ENCODE measurements around the gene FN1. TPM values are rescaled to one million over a fixed set of nuclear protein-coding genes. Genes with fewer than 3 reads are reported as not detected.

Gene FN1
- total and polyA plus RNA-seq, 2 donors (not counting 3 experiments of a cell fraction or from before 2014, with no cell fraction given) = 3,221 to 3,740 TPM

- peak overlapping the region; percentile 5 for H3K4me2 ChIP-seq (ENCODE audit: insufficient read depth, low read length)
- H2AFZ ChIP-seq (ENCODE audit: low read depth, low read length) = peak overlapping the region; percentile 68
- dilution Hi-C loops (cut with MboI; ENCODE audit: extremely low pct_ligation_motif_present, low sequenced_read_pairs) = no loop called here
- H3K27me3 ChIP-seq (ENCODE audit: control insufficient read depth in 2 of 2, insufficient read depth in 2 of 2, low read length in 2 of 2) = no peaks in the 10 kb centered on the region
- peak overlapping the region; percentile 80 for H3K27ac ChIP-seq (ENCODE audit: insufficient read depth, low read depth, low read length)
- no peaks in the 10 kb centered on the region for H3K9me3 ChIP-seq (replicated peaks; ENCODE audit: control insufficient read depth, insufficient read depth, low read length)
- TSS peak; percentile 34 for BruUV-seq (replicated peaks)
- H3K79me2 ChIP-seq (ENCODE audit: control insufficient read depth, insufficient read depth, low read length) = no peaks in the 10 kb centered on the region
- intact Hi-C loops (cut with micrococcal nuclease) = no loop called here
- peak; percentile 59 for FAIRE-seq
- no peak overlapping the region for H3K4me3 ChIP-seq (replicated peaks in 1 of 3; ENCODE audit: insufficient read depth in 1 of 3, low read depth in 1 of 3, low read length in 3 of 3)
- TF ChIP-seq JUN (IDR thresholded peaks at IDR 0.05; ENCODE audit: borderline replicate concordance, insufficient read depth, insufficient read length, low read depth) (no peak), POLR2A (IDR thresholded peaks at IDR 0.05; ENCODE audit: low read depth, low read length) (no peak), FOS (IDR thresholded peaks at IDR 0.05; ENCODE audit: borderline replicate concordance, insufficient read depth, low read length) (peak; percentile 70), MAX (IDR thresholded peaks at IDR 0.05; ENCODE audit: insufficient read depth, insufficient read length) (no peak)
- ChIA-PET POLR2A (no interaction called here), CTCF (interaction anchor here (1.0 to 1.9 kb wide), 6 partner anchors 8 to 174 kb away, joined by 3 to 5 read pairs (median 3); no protein-coding TSS in a partner anchor)
- no peaks in the 10 kb centered on the region for H4K20me1 ChIP-seq (replicated peaks; ENCODE audit: control insufficient read depth, extremely low read depth, insufficient read depth, low read length)
- H3K9ac ChIP-seq (replicated peaks; ENCODE audit: extremely low read depth, insufficient read depth, low read length) = peak overlapping the region; percentile 48
- peak; percentile 57 for DNase-seq (ENCODE audit: low read depth, low spot score)
- H3K4me1 ChIP-seq (ENCODE audit: control insufficient read depth, extremely low read depth, insufficient read depth, low read length) = peaks cover 44% of the 10 kb centered on the region
- H3K9me1 ChIP-seq (replicated peaks; ENCODE audit: control insufficient read depth, extremely low read depth, insufficient read depth, low read length) = no peaks in the 10 kb centered on the region
- H3K36me3 ChIP-seq (ENCODE audit: control insufficient read depth in 2 of 2, extremely low read depth in 1 of 2, insufficient read depth in 2 of 2, low read length in 2 of 2) = no peaks in the 10 kb centered on the region
These were observed 26.1 kb upstream of the FN1 start for GRCh38 chr2:215461836-215462532.

GRCh38 chr2:215460682-215461382, 25.0 kb upstream of the FN1 start:
- no peaks in the 10 kb centered on the region for H3K79me2 ChIP-seq (ENCODE audit: control insufficient read depth, insufficient read depth, low read length)
- peak overlapping the region; percentile 0 for H2AFZ ChIP-seq (ENCODE audit: low read depth, low read length)
- no peaks in the 10 kb centered on the region for H4K20me1 ChIP-seq (replicated peaks; ENCODE audit: control insufficient read depth, extremely low read depth, insufficient read depth, low read length)
- H3K4me2 ChIP-seq (ENCODE audit: insufficient read depth, low read length) = peak overlapping the region; percentile 33
- ChIA-PET POLR2A (no interaction called here), CTCF (interaction anchor here (1.2 to 1.9 kb wide), 7 partner anchors 9 to 269 kb away, joined by 3 to 5 read pairs (median 3); no protein-coding TSS in a partner anchor)
- no peaks in the 10 kb centered on the region for H3K36me3 ChIP-seq (ENCODE audit: control insufficient read depth in 2 of 2, extremely low read depth in 1 of 2, insufficient read depth in 2 of 2, low read length in 2 of 2)
- H3K27ac ChIP-seq (ENCODE audit: insufficient read depth, low read depth, low read length) = peak overlapping the region; percentile 80
- intact Hi-C loops (cut with micrococcal nuclease) (loop anchor here (1.0 kb wide), 2 partner anchors 67 to 387 kb away; no protein-coding TSS in a partner anchor), dilution Hi-C loops (cut with MboI; ENCODE audit: extremely low pct_ligation_motif_present, low sequenced_read_pairs) (no loop called here)
- peak; percentile 72 for DNase-seq (ENCODE audit: low read depth, low spot score)
- TSS peak; percentile 81 for BruUV-seq (replicated peaks)
- peak; percentile 31 for FAIRE-seq
- no peak overlapping the region for H3K4me3 ChIP-seq (replicated peaks in 1 of 3; ENCODE audit: insufficient read depth in 1 of 3, low read depth in 1 of 3, low read length in 3 of 3)
- H3K27me3 ChIP-seq (ENCODE audit: control insufficient read depth in 2 of 2, insufficient read depth in 2 of 2, low read length in 2 of 2) = no peaks in the 10 kb centered on the region
- H3K9ac ChIP-seq (replicated peaks; ENCODE audit: extremely low read depth, insufficient read depth, low read length) = peak overlapping the region; percentile 48
- no peaks in the 10 kb centered on the region for H3K9me3 ChIP-seq (replicated peaks; ENCODE audit: control insufficient read depth, insufficient read depth, low read length)
- peaks cover 43% of the 10 kb centered on the region for H3K4me1 ChIP-seq (ENCODE audit: control insufficient read depth, extremely low read depth, insufficient read depth, low read length)
- TF ChIP-seq FOS (IDR thresholded peaks at IDR 0.05; ENCODE audit: borderline replicate concordance, insufficient read depth, low read length) = peak; percentile 71
- TF ChIP-seq GATA2 (IDR thresholded peaks at IDR 0.05; ENCODE audit: insufficient read depth, insufficient read length, low read depth, low read length) = peak; percentile 78
- TF ChIP-seq, protein P1, sequence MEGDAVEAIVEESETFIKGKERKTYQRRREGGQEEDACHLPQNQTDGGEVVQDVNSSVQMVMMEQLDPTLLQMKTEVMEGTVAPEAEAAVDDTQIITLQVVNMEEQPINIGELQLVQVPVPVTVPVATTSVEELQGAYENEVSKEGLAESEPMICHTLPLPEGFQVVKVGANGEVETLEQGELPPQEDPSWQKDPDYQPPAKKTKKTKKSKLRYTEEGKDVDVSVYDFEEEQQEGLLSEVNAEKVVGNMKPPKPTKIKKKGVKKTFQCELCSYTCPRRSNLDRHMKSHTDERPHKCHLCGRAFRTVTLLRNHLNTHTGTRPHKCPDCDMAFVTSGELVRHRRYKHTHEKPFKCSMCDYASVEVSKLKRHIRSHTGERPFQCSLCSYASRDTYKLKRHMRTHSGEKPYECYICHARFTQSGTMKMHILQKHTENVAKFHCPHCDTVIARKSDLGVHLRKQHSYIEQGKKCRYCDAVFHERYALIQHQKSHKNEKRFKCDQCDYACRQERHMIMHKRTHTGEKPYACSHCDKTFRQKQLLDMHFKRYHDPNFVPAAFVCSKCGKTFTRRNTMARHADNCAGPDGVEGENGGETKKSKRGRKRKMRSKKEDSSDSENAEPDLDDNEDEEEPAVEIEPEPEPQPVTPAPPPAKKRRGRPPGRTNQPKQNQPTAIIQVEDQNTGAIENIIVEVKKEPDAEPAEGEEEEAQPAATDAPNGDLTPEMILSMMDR (IDR thresholded peaks at IDR 0.05; ENCODE audit: extremely low read depth in 1 of 2, insufficient read depth in 1 of 2, low read depth in 1 of 2, low read length in 2 of 2) = no peak
- TF ChIP-seq POLR2AphosphoS5 (IDR thresholded peaks at IDR 0.05; ENCODE audit: insufficient read depth, low read depth, low read length) = peak; percentile 77
- peak; percentile 12 for TF ChIP-seq JUN (IDR thresholded peaks at IDR 0.05; ENCODE audit: borderline replicate concordance, insufficient read depth, insufficient read length, low read depth)
- no peaks in the 10 kb centered on the region for H3K9me1 ChIP-seq (replicated peaks; ENCODE audit: control insufficient read depth, extremely low read depth, insufficient read depth, low read length)

Measured in endothelial cell of umbilical vein (primary cell).